ENCODE results near the gene NRK.
"Not testable (repeated sequence)": the region's sequence is repeated elsewhere in the genome, so short reads cannot be mapped to it uniquely, and the experiment has no call there.

Gene NRK

DNA sequence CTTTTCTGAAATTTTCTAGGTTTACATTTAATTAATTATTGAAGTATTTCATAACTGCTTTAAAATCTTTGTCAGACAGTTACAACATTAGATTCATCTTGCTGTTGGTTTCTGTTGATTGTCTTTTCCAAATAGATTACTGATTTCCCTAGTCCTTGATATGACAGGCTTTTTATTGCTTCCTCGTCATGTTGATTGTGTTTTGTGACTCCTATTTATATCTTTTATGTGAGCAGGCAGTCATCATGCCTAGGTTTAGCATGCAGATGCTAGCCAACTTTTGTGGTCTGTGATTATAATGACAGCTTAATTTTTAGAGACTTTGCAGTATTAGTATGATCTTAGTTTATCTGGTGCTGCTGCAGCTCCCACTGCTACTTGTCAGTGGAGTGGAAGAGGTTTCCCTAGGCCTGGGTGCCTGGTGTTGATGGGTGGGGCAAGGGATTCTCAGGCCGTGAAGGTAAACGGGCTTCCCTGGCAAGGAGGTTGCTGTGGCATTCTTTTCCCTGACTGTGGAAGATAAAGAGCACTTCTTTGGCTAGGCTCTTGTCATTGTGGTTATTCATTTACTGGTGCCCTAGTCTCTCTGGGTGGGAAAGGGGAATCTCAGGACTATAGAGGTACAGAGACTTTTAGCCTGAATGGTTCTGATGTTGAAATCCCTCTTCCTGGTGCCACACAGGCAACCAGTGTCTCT, 150.5 kb downstream of the NRK start:
- Histone ChIP-seq H3K36me3 (replicated peaks) (no peaks in the 10 kb centered on the region), H3K4me3 (no peak overlapping the region), H3K9me3 (no peaks in the 10 kb centered on the region), H3K27me3 (ENCODE audit: low read depth) (no peaks in the 10 kb centered on the region), H3K4me1 (no peaks in the 10 kb centered on the region)
- DNase-seq (ENCODE audit: low spot score in 2 of 2): no peak
- in situ Hi-C loops (cut with MboI; ENCODE audit: low sequenced_read_pairs): no loop called here

- in situ Hi-C loops (cut with MboI; ENCODE audit: low sequenced_read_pairs): no loop called here
- no peaks in the 10 kb centered on the region for H3K36me3 ChIP-seq (replicated peaks)
- no peak overlapping the region for H3K4me3 ChIP-seq
- DNase-seq (ENCODE audit: low spot score in 2 of 2): no peak
- H3K4me1 ChIP-seq: no peaks in the 10 kb centered on the region
- H3K9me3 ChIP-seq: no peaks in the 10 kb centered on the region
- H3K27me3 ChIP-seq (ENCODE audit: low read depth): no peaks in the 10 kb centered on the region
These were observed 151.0 kb downstream of the NRK start for GRCh38 chrX:105973387-105973739.

DNA sequence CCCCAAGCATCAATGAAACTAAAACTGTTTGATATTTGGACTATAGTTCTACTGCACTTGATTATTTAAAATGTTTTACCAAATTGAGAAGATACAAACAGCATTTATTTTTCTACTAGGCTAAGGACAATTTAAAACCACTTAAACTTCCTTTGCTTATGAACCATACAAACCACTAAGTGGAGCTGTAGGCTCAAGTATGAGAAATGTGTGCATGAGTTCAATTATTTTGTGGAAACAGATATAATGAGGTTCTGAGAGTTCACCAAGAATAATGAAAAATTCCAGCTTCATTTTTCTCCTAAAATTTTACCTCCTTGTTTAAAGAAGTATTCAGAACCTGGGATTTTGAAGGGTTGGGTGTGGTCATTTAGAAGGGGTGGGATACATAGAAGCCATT, 153.0 kb downstream of the NRK start:
- Histone ChIP-seq H3K9me3 (no peaks in the 10 kb centered on the region), H3K36me3 (replicated peaks) (no peaks in the 10 kb centered on the region), H3K4me1 (no peaks in the 10 kb centered on the region), H3K4me3 (no peak overlapping the region), H3K27me3 (ENCODE audit: low read depth) (no peaks in the 10 kb centered on the region)
- no peak for DNase-seq (ENCODE audit: low spot score in 2 of 2)
- in situ Hi-C loops (cut with MboI; ENCODE audit: low sequenced_read_pairs): no loop called here

DNA sequence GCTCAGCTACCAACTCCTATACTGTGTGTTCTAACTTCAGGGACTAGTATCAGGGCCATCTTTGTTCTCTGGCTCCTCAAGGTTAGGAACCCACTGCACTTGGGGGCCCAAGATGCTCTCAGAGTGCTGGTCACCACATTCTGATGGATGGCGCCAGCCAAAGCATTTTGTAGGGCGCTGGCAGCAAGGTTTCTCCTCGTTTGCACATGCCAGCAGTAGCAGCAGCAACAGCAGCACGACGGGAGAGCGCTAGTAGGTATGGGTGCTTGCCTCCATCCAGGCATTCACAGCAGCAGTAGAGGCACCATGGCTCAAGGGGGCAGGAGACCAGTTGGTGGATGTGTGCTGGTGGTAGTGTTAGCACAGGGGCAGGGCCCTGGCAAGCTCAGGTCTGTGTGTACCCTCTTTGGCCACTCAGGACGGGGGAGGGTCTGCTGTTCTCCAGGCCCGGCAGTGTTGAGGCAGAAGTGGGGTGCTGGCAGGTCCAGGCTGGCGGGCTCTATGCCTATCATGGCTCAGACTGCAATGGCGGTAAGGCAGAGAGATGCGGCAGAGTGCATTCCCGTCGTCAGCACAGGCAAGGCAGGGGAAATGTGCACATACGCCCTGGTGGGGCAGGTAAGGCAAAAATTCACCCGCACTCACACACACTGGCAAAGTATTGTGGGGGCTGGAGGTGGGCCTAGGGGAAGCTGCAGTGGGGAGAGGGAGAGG, 159.6 kb downstream of the NRK start:
- no peaks in the 10 kb centered on the region for H3K27me3 ChIP-seq (ENCODE audit: low read depth)
- no peaks in the 10 kb centered on the region for H3K9me3 ChIP-seq
- in situ Hi-C loops (cut with MboI; ENCODE audit: low sequenced_read_pairs): no loop called here
- H3K4me3 ChIP-seq: no peak overlapping the region
- H3K4me1 ChIP-seq: no peaks in the 10 kb centered on the region
- H3K36me3 ChIP-seq (replicated peaks): no peaks in the 10 kb centered on the region
- DNase-seq (ENCODE audit: low spot score in 2 of 2): no peak

- DNase-seq (ENCODE audit: low spot score in 2 of 2); H3K27me3 ChIP-seq (ENCODE audit: low read depth); H3K36me3 ChIP-seq (replicated peaks); H3K4me1 ChIP-seq; H3K4me3 ChIP-seq; H3K9me3 ChIP-seq; in situ Hi-C loops (cut with MboI; ENCODE audit: low sequenced_read_pairs): not testable (repeated sequence)
These were observed 166.1 kb downstream of the NRK start for GRCh38 chrX:105988487-105988886.

DNA sequence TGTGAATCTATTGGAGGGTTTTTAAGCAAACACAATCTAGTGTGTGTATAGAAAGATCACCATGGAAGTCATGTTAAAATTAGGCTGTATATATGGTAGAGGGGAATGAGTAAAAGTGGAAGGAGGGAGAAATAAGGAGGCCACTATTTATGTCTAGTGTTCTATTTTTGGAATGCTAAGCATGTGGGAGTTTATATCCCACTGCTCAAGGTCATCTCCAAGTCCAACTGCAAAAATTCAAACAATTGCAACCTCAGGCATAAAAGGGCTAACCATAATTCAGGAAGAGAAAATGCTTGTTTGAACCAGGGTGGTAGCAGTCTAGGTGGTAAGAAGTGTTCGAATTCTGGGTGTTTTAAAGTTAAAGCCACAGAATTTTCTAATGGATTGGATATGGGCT, 177.0 kb downstream of the NRK start:
- Histone ChIP-seq H3K9me3 (no peaks in the 10 kb centered on the region), H3K36me3 (replicated peaks) (no peaks in the 10 kb centered on the region), H3K27me3 (ENCODE audit: low read depth) (no peaks in the 10 kb centered on the region), H3K4me3 (no peak overlapping the region), H3K4me1 (no peaks in the 10 kb centered on the region)
- in situ Hi-C loops (cut with MboI; ENCODE audit: low sequenced_read_pairs): no loop called here
- DNase-seq (ENCODE audit: low spot score in 2 of 2): no peak

- in situ Hi-C loops (cut with MboI; ENCODE audit: low sequenced_read_pairs): no loop called here
- Histone ChIP-seq H3K4me3 (no peak overlapping the region), H3K4me1 (no peaks in the 10 kb centered on the region), H3K9me3 (no peaks in the 10 kb centered on the region), H3K27me3 (ENCODE audit: low read depth) (no peaks in the 10 kb centered on the region), H3K36me3 (replicated peaks) (no peaks in the 10 kb centered on the region)
- DNase-seq (ENCODE audit: low spot score in 2 of 2): no peak
These were observed 177.9 kb downstream of the NRK start for GRCh38 chrX:106000203-106000602.

DNA sequence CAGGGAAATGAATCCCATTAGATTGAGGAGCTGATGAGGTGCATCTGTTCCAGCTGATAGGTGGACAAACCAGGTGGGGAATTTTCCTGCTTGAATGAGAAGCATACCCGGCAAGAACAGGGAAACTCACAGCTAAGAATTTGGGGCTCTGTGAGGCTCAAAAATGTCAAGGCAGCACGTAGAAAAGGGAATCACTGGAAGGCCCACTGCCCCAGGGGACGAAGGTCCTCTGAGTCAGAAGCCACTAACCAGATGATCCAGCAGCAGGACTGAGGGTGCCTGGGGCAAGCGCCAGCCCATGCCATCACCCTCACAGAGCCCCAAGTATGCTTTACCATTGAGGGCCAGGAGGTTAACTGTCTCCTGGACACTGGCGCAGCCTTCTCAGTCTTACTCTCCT, 178.3 kb downstream of the NRK start:
- H3K4me1 ChIP-seq; in situ Hi-C loops (cut with MboI; ENCODE audit: low sequenced_read_pairs); H3K36me3 ChIP-seq (replicated peaks); H3K27me3 ChIP-seq (ENCODE audit: low read depth); DNase-seq (ENCODE audit: low spot score in 2 of 2); H3K4me3 ChIP-seq; H3K9me3 ChIP-seq: not testable (repeated sequence)

DNA sequence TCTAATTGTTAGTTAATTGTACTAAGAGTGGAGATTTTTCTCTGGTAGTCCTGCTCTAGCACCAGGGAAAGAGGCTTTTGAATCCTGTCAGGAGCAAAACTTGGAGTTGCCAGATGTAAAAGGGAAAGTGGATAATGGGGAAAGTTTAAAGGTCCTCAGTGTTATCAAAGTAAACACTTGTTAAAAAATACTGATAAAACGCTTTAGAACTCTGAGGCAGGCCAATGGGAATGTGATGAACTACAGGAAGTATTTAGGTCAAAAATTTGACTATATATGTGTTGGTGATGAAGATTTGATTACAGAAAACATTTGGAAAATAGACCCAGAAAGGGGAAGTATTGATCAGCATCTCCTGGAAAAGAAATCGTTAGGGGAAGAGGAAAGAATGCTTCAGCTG, 183.3 kb downstream of the NRK start:
- no peak for DNase-seq (ENCODE audit: low spot score in 2 of 2)
- H3K9me3 ChIP-seq: no peaks in the 10 kb centered on the region
- H3K4me3 ChIP-seq: no peak overlapping the region
- no peaks in the 10 kb centered on the region for H3K4me1 ChIP-seq
- no peaks in the 10 kb centered on the region for H3K36me3 ChIP-seq (replicated peaks)
- in situ Hi-C loops (cut with MboI; ENCODE audit: low sequenced_read_pairs): no loop called here
- no peaks in the 10 kb centered on the region for H3K27me3 ChIP-seq (ENCODE audit: low read depth)

DNA sequence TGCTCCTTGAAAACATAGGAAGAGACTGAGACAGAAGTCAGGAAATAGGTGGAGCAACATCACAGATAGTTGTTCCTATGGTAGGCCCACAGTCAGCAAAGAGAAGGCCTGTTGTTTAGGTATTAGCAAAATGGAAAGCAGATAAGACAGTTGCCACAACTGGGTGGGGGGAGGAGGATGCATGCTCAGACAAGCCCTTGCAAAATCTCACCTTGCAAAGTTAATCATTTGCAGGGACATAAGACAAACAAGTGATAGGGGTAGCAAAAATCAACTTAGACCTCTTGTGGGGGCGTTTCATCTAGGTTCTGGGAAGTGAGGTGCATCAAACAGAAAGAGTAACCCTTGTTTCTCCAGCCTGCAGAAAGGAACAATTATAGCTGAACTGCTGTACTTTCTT, 185.5 kb downstream of the NRK start:
- H3K36me3 ChIP-seq (replicated peaks): no peaks in the 10 kb centered on the region
- no peaks in the 10 kb centered on the region for H3K4me1 ChIP-seq
- H3K9me3 ChIP-seq: no peaks in the 10 kb centered on the region
- in situ Hi-C loops (cut with MboI; ENCODE audit: low sequenced_read_pairs): no loop called here
- H3K27me3 ChIP-seq (ENCODE audit: low read depth): no peaks in the 10 kb centered on the region
- DNase-seq (ENCODE audit: low spot score in 2 of 2): no peak
- H3K4me3 ChIP-seq: no peak overlapping the region

All from HAP-1 (cell line).